HepG2 (cell line): ENCODE data around the gene DHX58. TPM values are rescaled to one million over a fixed set of nuclear protein-coding genes. Genes with fewer than 3 reads are reported as not detected.

Experiments used
- ATAC-seq: fragments of 200-7000 bp; cut with Tn5 transposase; 3 replicates; pipeline ENCODE4 v1.9.1; 2020; ENCODE audit warnings: mild to moderate bottlenecking, moderate library complexity
- BruUV-seq: library from RNA; stranded (reverse); fragments of 400-500 nt; replicated peaks from 2 replicates; lab custom pipeline; 2021; lab: Mats Ljungman, UMichigan
- CTCF ChIA-PET: fragments of 300-600 bp; formaldehyde crosslinking; extraction: SDS; loops from one replicate; lab custom pipeline; 2021; ENCODE audit warnings: low total read pairs, inconsistent platforms, low intra/inter-chr PET ratio; lab: Yijun Ruan, JAX
- POLR2A ChIA-PET: fragments of 350-600 bp; sonication (Branson Sonifier 250); formaldehyde crosslinking; loops from one replicate; lab custom pipeline; 2020; ENCODE audit warnings: antibody characterized with exemption, inconsistent platforms; lab: Yijun Ruan, JAX
- DNase-seq: peaks from one replicate; pipeline ENCODE4 v3.0.0-alpha.2; 2015; ENCODE audit warnings: low spot score
- FAIRE-seq: peaks from 3 replicates; lab custom pipeline; 2011; peaks lifted over from hg19 to GRCh38; lab: Jason Lieb, UNC
- H2AFZ ChIP-seq: one replicate; pipeline ENCODE4 v1.6.1; 2011; ENCODE audit warnings: low read length, inconsistent platforms
- H3K27ac ChIP-seq: fragments of 300-600 bp; 3 replicates; pipeline ENCODE4 v1.8.0; 2011; ENCODE audit warnings: mixed run types, mild to moderate bottlenecking, mixed read lengths, low read length, inconsistent platforms; ENCODE audit not compliant: insufficient read depth; ENCODE audit errors: extremely low read length
- H3K27me3 ChIP-seq, 2 experiments: fragments of 200-600 bp in 1 of 2; 2 replicates in 1 of 2; 3 replicates in 1 of 2; pipeline versions ENCODE4 v1.6.0 to v1.8.0; 2011; ENCODE audit warnings: low read length in 2 of 2, mild to moderate bottlenecking in 2 of 2, moderate library complexity in 2 of 2, inconsistent platforms in 1 of 2; ENCODE audit not compliant: insufficient read depth in 2 of 2, control insufficient read depth in 1 of 2
- H3K36me3 ChIP-seq, 2 experiments: fragments of 200-600 bp in 1 of 2; replicated peaks in 1 of 2; 2 replicates in 1 of 2; 3 replicates in 1 of 2; pipeline versions ENCODE4 v1.5.1 to v1.8.0; 2011; ENCODE audit warnings: low read length in 2 of 2, inconsistent platforms in 1 of 2; ENCODE audit not compliant: insufficient read depth in 2 of 2, control insufficient read depth in 1 of 2
- H3K4me1 ChIP-seq: 2 replicates; pipeline ENCODE4 v1.5.1; 2012; ENCODE audit warnings: low read length, inconsistent platforms; ENCODE audit not compliant: insufficient read depth
- H3K4me2 ChIP-seq: 2 replicates; pipeline ENCODE4 v1.6.0; 2011; ENCODE audit warnings: low read depth, low read length, inconsistent platforms
- H3K4me3 ChIP-seq, 3 experiments: fragments of 200-600 bp in 1 of 3; sonication (generic), shearing (Covaris generic) in 1 of 3; replicated peaks in 1 of 3; 2 replicates each; pipeline ENCODE4 v1.5.1; 2011 to 2016; ENCODE audit warnings: low read length in 3 of 3, inconsistent platforms in 2 of 3, low read depth in 2 of 3, mild to moderate bottlenecking in 2 of 3, control low read depth in 1 of 3, mixed read lengths in 1 of 3; ENCODE audit not compliant: insufficient read depth in 1 of 3
- H3K79me2 ChIP-seq: one replicate; pipeline ENCODE4 v1.6.1; 2011; ENCODE audit warnings: low read length, inconsistent platforms; ENCODE audit not compliant: insufficient read depth
- H3K9ac ChIP-seq: 2 replicates; pipeline ENCODE4 v1.6.0; 2011; ENCODE audit warnings: mild to moderate bottlenecking, low read depth, low read length, inconsistent platforms; ENCODE audit not compliant: insufficient read depth
- H3K9me3 ChIP-seq: 2 replicates; pipeline ENCODE4 v1.5.1; 2012; ENCODE audit warnings: mild to moderate bottlenecking, low read length
- H4K20me1 ChIP-seq: 2 replicates; pipeline ENCODE4 v1.6.0; 2011; ENCODE audit warnings: inconsistent platforms, mild to moderate bottlenecking, low read length, moderate library complexity; ENCODE audit not compliant: insufficient read depth
- WGBS: methylation state at CpG from one replicate; pipeline ENCODE4 v1.1.6; 2017; ENCODE audit warnings: low lambda C conversion rate; 5-methylcytosine and 5-hydroxymethylcytosine counted together
- in situ Hi-C: cut with HindIII; loops from 2 replicates; pipeline ENCODE4 v1.10.0; 2017; ENCODE audit warnings: low pct_unique_long_range_greater_than_20kb; ENCODE audit not compliant: extremely low pct_ligation_motif_present
- intact Hi-C: fragments of 100-400 bp; cut with micrococcal nuclease; formaldehyde crosslinking; loops from one replicate; pipeline ENCODE4 v1.10.0; 2022; ENCODE audit not compliant: unreplicated experiment
- polyA plus RNA-seq, 8 experiments: library from polyadenylated mRNA; depleted of rRNA in 3 of 8; stranded (reverse) in 7 of 8; unstranded in 1 of 8; fragments of >200 nt; fragmentation: Illumina TruSeq in 4 of 8; extraction: Trizol in 4 of 8; gene quantifications; 2 replicates each; pipeline versions ENCODE4 v1.2.1 to v1.2.3, GENCODE V29; 2011 to 2016; ENCODE audit warnings: low read depth in 4 of 8, missing spikeins in 1 of 8, mixed read lengths in 1 of 8; ENCODE audit not compliant: insufficient read depth in 1 of 8
- total RNA-seq, 5 experiments: library from RNA; depleted of rRNA; stranded (reverse); fragments of >200 nt; fragmentation: Illumina TruSeq; extraction: Trizol; gene quantifications; 2 replicates each; pipeline ENCODE4 v1.2.3, GENCODE V29; 2016; ENCODE audit warnings: low read depth in 1 of 5
- TF ChIP-seq, protein P1 (sequence below): sonication (generic); formaldehyde crosslinking; conservative IDR thresholded peaks from 2 replicates; pipeline ENCODE4 v1.8.1; 2023; ENCODE audit warnings: missing genetic modification reagents
- TF ChIP-seq, protein P2 (sequence below): sonication (generic); formaldehyde crosslinking; IDR thresholded peaks from 2 replicates; pipeline ENCODE4 v1.5.0; 2020; ENCODE audit warnings: missing genetic modification reagents, mild to moderate bottlenecking, borderline replicate concordance
- TF ChIP-seq, protein P3 (sequence below): sonication (generic); formaldehyde crosslinking; IDR thresholded peaks from 2 replicates; pipeline ENCODE4 v1.9.0; 2021; ENCODE audit warnings: missing genetic modification reagents, borderline replicate concordance
- TF ChIP-seq, protein P4 (sequence below): sonication (generic); formaldehyde crosslinking; IDR thresholded peaks from 2 replicates; pipeline ENCODE4 v1.5.0; 2020; ENCODE audit warnings: mild to moderate bottlenecking, missing genetic modification reagents

Gene DHX58
- total and polyA plus RNA-seq, 2 of the 13 experiments (the other 11 are each of a cell fraction or from before 2014, with no cell fraction given): 6.7 to 7.8 TPM

DNA sequence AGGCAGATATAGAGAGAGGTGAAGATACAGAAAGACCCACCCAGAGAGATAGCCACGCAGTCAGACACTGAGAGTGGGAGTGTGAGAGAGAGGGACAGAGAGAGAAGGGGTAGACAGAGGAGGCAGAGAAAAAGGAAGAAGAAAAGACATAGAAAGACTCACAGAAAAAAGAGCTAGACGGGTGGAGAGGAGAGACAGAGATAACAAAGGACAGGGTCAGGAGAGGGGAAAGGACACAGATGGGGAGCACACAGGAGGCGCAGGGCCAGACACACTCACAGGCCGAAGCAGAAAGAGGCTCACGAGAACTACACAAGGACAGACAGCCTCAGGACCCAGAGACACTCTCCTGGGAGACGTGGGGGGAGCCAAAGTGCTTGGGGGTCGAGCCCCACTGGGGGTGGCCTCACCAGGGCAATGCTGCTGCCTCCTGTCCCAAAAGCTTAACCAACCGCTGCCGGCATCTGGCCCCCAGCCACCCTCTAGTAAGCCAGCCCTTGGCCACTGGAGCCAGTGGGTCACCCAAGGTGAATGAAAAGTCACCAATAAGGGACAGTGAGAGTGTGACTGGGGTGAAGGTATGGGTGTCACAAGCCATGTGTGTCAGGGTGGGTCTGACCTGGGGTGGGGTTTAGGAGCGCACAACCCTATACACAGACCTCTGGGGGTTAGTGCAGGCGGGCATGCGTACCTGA, 18.0 kb downstream of the DHX58 start:
- H3K27ac ChIP-seq: no peak overlapping the region
- no peaks in the 10 kb centered on the region for H3K79me2 ChIP-seq
- WGBS: 60% methylated on average over 11 of the region's 12 CpGs
- BruUV-seq: no TSS peak
- intact Hi-C loops (no loop called here), in situ Hi-C loops (no loop called here)
- no peak overlapping the region for H3K4me2 ChIP-seq
- H3K4me3 ChIP-seq: no peak overlapping the region
- no peak for DNase-seq
- H3K9me3 ChIP-seq: no peaks in the 10 kb centered on the region
- TF ChIP-seq, protein P1, sequence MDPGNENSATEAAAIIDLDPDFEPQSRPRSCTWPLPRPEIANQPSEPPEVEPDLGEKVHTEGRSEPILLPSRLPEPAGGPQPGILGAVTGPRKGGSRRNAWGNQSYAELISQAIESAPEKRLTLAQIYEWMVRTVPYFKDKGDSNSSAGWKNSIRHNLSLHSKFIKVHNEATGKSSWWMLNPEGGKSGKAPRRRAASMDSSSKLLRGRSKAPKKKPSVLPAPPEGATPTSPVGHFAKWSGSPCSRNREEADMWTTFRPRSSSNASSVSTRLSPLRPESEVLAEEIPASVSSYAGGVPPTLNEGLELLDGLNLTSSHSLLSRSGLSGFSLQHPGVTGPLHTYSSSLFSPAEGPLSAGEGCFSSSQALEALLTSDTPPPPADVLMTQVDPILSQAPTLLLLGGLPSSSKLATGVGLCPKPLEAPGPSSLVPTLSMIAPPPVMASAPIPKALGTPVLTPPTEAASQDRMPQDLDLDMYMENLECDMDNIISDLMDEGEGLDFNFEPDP: 0 out of 2 replicates have a peak, but pooled peaks have one; percentile 60
- TF ChIP-seq, protein P2, sequence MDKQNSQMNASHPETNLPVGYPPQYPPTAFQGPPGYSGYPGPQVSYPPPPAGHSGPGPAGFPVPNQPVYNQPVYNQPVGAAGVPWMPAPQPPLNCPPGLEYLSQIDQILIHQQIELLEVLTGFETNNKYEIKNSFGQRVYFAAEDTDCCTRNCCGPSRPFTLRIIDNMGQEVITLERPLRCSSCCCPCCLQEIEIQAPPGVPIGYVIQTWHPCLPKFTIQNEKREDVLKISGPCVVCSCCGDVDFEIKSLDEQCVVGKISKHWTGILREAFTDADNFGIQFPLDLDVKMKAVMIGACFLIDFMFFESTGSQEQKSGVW (CRISPR knock-in tag): no peak
- ChIA-PET CTCF (no interaction called here), POLR2A (interaction anchor here (1.4 to 2.2 kb wide), 2 partner anchors 18 to 26 kb away, joined by 4 to 7 read pairs; partner anchors contain the start of gene DHX58)
- peaks cover 6 to 47% of the 10 kb centered on the region in 2 experiments; a peak in 4 of 5 replicates for H3K27me3 ChIP-seq
- no peak for ATAC-seq
- H2AFZ ChIP-seq: no peak overlapping the region
- H3K36me3 ChIP-seq: no peaks in the 10 kb centered on the region
- peaks cover 82% of the 10 kb centered on the region for H3K4me1 ChIP-seq
- H3K9ac ChIP-seq: no peak overlapping the region
- no peaks in the 10 kb centered on the region for H4K20me1 ChIP-seq
- no peak for FAIRE-seq

DNA sequence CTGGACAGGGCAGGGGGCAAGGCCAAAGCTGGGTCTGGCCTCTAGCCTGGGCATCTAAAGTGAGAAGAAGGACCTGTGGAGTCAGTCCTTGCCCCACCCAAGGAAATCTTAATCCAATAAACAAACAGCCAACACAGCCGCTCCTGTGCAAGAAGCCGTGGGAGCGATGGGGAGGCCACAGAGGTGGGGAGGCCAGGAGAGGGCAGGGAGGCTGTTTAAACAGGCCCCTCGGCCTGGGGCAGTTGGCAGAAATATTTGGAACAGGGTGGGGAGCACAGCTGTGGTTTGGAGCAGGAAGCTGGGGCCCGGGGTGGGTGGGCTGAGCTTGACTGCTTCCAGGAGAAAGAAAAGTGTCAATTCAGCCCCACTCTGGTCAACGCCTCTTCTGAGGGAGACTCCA, 19.6 kb downstream of the DHX58 start:
- POLR2A ChIA-PET: no interaction called here
- CTCF ChIA-PET: no interaction called here

More for the DNA sequence above, 19.6 kb downstream of the DHX58 start:
- intact Hi-C loops (no loop called here), in situ Hi-C loops (no loop called here)
- no peak for ATAC-seq
- Histone ChIP-seq H3K27ac (no peak overlapping the region), H3K4me2 (no peak overlapping the region), H3K79me2 (no peaks in the 10 kb centered on the region), H3K4me3 (no peak overlapping the region), H2AFZ (no peak overlapping the region), H3K9ac (no peak overlapping the region), H3K4me1 (peaks cover 81% of the 10 kb centered on the region), H3K9me3 (no peaks in the 10 kb centered on the region), H3K27me3 (peaks cover 2 to 34% of the 10 kb centered on the region in 2 experiments; a peak in 4 of 5 replicates), H4K20me1 (no peaks in the 10 kb centered on the region), H3K36me3 (no peaks in the 10 kb centered on the region)
- WGBS: 12% methylated on average over 6 of the region's 6 CpGs
- no peak for FAIRE-seq
- no TSS peak for BruUV-seq
- TF ChIP-seq, protein P3, sequence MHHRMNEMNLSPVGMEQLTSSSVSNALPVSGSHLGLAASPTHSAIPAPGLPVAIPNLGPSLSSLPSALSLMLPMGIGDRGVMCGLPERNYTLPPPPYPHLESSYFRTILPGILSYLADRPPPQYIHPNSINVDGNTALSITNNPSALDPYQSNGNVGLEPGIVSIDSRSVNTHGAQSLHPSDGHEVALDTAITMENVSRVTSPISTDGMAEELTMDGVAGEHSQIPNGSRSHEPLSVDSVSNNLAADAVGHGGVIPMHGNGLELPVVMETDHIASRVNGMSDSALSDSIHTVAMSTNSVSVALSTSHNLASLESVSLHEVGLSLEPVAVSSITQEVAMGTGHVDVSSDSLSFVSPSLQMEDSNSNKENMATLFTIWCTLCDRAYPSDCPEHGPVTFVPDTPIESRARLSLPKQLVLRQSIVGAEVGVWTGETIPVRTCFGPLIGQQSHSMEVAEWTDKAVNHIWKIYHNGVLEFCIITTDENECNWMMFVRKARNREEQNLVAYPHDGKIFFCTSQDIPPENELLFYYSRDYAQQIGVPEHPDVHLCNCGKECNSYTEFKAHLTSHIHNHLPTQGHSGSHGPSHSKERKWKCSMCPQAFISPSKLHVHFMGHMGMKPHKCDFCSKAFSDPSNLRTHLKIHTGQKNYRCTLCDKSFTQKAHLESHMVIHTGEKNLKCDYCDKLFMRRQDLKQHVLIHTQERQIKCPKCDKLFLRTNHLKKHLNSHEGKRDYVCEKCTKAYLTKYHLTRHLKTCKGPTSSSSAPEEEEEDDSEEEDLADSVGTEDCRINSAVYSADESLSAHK (CRISPR knock-in tag): no peak
- TF ChIP-seq, protein P4, sequence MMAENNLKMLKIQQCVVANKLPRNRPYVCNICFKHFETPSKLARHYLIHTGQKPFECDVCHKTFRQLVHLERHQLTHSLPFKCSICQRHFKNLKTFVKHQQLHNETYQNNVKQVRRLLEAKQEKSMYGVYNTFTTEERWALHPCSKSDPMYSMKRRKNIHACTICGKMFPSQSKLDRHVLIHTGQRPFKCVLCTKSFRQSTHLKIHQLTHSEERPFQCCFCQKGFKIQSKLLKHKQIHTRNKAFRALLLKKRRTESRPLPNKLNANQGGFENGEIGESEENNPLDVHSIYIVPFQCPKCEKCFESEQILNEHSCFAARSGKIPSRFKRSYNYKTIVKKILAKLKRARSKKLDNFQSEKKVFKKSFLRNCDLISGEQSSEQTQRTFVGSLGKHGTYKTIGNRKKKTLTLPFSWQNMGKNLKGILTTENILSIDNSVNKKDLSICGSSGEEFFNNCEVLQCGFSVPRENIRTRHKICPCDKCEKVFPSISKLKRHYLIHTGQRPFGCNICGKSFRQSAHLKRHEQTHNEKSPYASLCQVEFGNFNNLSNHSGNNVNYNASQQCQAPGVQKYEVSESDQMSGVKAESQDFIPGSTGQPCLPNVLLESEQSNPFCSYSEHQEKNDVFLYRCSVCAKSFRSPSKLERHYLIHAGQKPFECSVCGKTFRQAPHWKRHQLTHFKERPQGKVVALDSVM: peak; percentile 78
- no peak for DNase-seq
